Stimulated activated CD4-positive, alpha-beta T cell treated with anti-CD3 and anti-CD28 coated beads, TNF-alpha, amount 100 ng/mL, for 1 hour (primary cell): Measurements from ENCODE around the gene CENPM.

Experiments used
- DNase-seq, 3 donors: peaks; one replicate each; pipeline ENCODE4 v3.0.0-alpha.2; 2020; ENCODE audit warnings: low read depth in 3 of 3, low spot score in 1 of 3

The CENPM gene

GRCh38 chr22:41915035-41915785 lies 31.7 kb downstream of the CENPM start, which contains the start of gene SHISA8:
Gene SHISA8 (minus strand): TSS chr22:41915074. CDS start chr22:41914667, 407 bp downstream.
- DNase-seq: peak in 1 of 3 donors; percentile 53

GRCh38 chr22:41914611-41915034 lies 32.3 kb downstream of the CENPM start:
- DNase-seq: no peak

- DNase-seq: no peak
These were observed 33.0 kb downstream of the CENPM start for GRCh38 chr22:41913842-41914534.

GRCh38 chr22:41913040-41913719 lies 33.8 kb downstream of the CENPM start:
- no peak for DNase-seq

GRCh38 chr22:41912338-41913039 lies 34.5 kb downstream of the CENPM start:
- no peak for DNase-seq

GRCh38 chr22:41911001-41911611 lies 35.8 kb downstream of the CENPM start:
- no peak for DNase-seq

- DNase-seq: no peak
These were observed 36.6 kb downstream of the CENPM start for GRCh38 chr22:41910050-41911000.

- DNase-seq: no peak
These were observed 37.5 kb downstream of the CENPM start for GRCh38 chr22:41909310-41910049.

GRCh38 chr22:41908411-41909309 lies 38.3 kb downstream of the CENPM start:
- no peak for DNase-seq

- DNase-seq: no peak
These were observed 39.2 kb downstream of the CENPM start for GRCh38 chr22:41907436-41908401.

GRCh38 chr22:41906822-41907221 lies 40.1 kb downstream of the CENPM start:
- no peak for DNase-seq

GRCh38 chr22:41905411-41906202 lies 41.3 kb downstream of the CENPM start:
- no peak for DNase-seq

GRCh38 chr22:41904450-41905410 lies 42.2 kb downstream of the CENPM start:
- DNase-seq: no peak

GRCh38 chr22:41902932-41903421 lies 44.0 kb downstream of the CENPM start:
- no peak for DNase-seq

GRCh38 chr22:41902016-41902415 lies 44.9 kb downstream of the CENPM start:
- no peak for DNase-seq
